Gastrocnemius medialis (tissue), 4 donors: Measurements from ENCODE around the gene TMEM201.

Source experiments
- POLR2A ChIP-seq, 2 donors: fragments of 450-650 bp; IDR thresholded peaks; one replicate each; pipeline ENCODE4 v1.6.1; 2017; ENCODE audit warnings: antibody characterized with exemption in 2 of 2, mild to moderate bottlenecking in 2 of 2, moderate library complexity in 2 of 2
- TF ChIP-seq, protein P1 (sequence below), 5 experiments: fragments of 450-650 bp in 3 of 5; fragments of 200-600 bp in 2 of 5; sonication (generic) in 2 of 5; IDR thresholded peaks in 4 of 5; conservative IDR thresholded peaks in 1 of 5; 1 replicate in 4 of 5; 2 replicates in 1 of 5; pipeline ENCODE4 v1.5.1; 2016 to 2019; ENCODE audit warnings: antibody characterized with exemption in 5 of 5, mild to moderate bottlenecking in 3 of 5, moderate library complexity in 3 of 5

DNA sequence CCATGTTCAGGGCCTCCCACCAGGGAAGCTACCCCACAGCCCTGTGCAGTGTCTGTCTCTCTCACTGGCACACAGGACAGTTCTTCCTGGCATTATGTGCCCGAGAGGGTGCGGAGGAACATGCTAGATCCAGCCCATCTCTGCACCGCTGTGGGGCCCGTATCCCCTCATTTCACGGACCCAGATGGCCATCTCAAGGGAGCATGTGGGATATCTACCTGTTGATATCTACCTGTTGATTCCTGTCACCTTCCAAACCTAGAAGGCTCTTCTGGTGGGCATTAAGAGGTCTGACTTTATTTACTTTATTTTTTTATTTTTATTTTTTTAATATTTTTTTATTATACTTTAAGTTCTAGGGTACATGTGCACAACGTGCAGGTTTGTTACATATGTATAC lies 74.5 kb downstream of the TMEM201 start:
- TF ChIP-seq, protein P1, sequence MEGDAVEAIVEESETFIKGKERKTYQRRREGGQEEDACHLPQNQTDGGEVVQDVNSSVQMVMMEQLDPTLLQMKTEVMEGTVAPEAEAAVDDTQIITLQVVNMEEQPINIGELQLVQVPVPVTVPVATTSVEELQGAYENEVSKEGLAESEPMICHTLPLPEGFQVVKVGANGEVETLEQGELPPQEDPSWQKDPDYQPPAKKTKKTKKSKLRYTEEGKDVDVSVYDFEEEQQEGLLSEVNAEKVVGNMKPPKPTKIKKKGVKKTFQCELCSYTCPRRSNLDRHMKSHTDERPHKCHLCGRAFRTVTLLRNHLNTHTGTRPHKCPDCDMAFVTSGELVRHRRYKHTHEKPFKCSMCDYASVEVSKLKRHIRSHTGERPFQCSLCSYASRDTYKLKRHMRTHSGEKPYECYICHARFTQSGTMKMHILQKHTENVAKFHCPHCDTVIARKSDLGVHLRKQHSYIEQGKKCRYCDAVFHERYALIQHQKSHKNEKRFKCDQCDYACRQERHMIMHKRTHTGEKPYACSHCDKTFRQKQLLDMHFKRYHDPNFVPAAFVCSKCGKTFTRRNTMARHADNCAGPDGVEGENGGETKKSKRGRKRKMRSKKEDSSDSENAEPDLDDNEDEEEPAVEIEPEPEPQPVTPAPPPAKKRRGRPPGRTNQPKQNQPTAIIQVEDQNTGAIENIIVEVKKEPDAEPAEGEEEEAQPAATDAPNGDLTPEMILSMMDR (IDR thresholded peaks at IDR 0.05 in 4 of 5, conservative IDR thresholded peaks at IDR 0.05 in 1 of 5), result no peak
- TF ChIP-seq POLR2A (IDR thresholded peaks at IDR 0.05), result no peak
